OCI-LY7 (cell line): ENCODE measurements around the gene SLC4A1AP.

Experiments
- EZH2phosphoT487 ChIP-seq: fragments of 200-600 bp; sonication (generic); IDR thresholded peaks from 2 replicates; pipeline ENCODE4 v1.6.1; 2018; ENCODE audit warnings: low read depth, borderline replicate concordance, mild to moderate bottlenecking, mixed run types, antibody characterized with exemption, low read length, moderate library complexity, mixed read lengths
- TF ChIP-seq, protein P1 (sequence below): fragments of 200-600 bp; sonication (generic); conservative IDR thresholded peaks from 2 replicates; pipeline ENCODE4 v1.5.1; 2014; ENCODE audit warnings: mild to moderate bottlenecking, antibody characterized with exemption, low read length, moderate library complexity, mixed read lengths

DNA sequence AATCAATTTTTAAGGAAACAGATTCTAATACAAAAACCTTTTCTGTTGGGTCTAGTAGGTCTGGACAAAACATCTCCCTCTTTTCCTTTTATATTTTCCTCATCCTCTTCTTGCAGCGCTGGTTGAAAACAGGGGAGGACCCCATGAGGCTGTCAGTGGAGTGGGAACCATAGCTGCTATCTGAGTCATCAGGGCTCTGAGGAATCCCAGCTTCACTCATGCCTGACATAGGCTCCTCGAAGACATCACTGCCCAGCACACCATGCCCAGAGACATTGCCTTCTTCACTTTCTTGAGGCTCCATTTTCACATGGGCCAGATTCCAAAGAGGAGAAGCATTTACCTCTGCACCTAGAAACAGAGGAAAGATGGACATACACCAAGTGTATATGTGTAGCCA lies 10.3 kb upstream of the SLC4A1AP start:
- TF ChIP-seq, protein P1, sequence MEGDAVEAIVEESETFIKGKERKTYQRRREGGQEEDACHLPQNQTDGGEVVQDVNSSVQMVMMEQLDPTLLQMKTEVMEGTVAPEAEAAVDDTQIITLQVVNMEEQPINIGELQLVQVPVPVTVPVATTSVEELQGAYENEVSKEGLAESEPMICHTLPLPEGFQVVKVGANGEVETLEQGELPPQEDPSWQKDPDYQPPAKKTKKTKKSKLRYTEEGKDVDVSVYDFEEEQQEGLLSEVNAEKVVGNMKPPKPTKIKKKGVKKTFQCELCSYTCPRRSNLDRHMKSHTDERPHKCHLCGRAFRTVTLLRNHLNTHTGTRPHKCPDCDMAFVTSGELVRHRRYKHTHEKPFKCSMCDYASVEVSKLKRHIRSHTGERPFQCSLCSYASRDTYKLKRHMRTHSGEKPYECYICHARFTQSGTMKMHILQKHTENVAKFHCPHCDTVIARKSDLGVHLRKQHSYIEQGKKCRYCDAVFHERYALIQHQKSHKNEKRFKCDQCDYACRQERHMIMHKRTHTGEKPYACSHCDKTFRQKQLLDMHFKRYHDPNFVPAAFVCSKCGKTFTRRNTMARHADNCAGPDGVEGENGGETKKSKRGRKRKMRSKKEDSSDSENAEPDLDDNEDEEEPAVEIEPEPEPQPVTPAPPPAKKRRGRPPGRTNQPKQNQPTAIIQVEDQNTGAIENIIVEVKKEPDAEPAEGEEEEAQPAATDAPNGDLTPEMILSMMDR = no peak
- no peak for TF ChIP-seq EZH2phosphoT487
